HL-60 (cell line): ENCODE results near the gene B4GALT1.

Source experiments
- CTCF ChIP-seq: IDR thresholded peaks from one replicate; pipeline ENCODE4 v1.5.1; 2011; ENCODE audit warnings: low read length, control low read depth, inconsistent platforms; ENCODE audit not compliant: insufficient read depth
- GABPA ChIP-seq: IDR thresholded peaks from 2 replicates; pipeline ENCODE4 v1.6.1; 2012; ENCODE audit warnings: low read depth
- POLR2AphosphoS5 ChIP-seq: IDR thresholded peaks from 2 replicates; pipeline ENCODE4 v1.6.1; 2012; ENCODE audit warnings: low read depth
- REST ChIP-seq: IDR thresholded peaks from 2 replicates; pipeline ENCODE4 v1.6.1; 2012; ENCODE audit warnings: low read depth; ENCODE audit not compliant: insufficient replicate concordance
- SPI1 ChIP-seq: IDR thresholded peaks from 2 replicates; pipeline ENCODE4 v1.6.1; 2012; ENCODE audit warnings: low read depth, mild to moderate bottlenecking, borderline replicate concordance

GRCh38 chr9:33109850-33110595 lies 57.1 kb downstream of the B4GALT1 start:
- no peak for TF ChIP-seq CTCF
- TF ChIP-seq POLR2AphosphoS5 = no peak
- no peak for TF ChIP-seq GABPA
- no peak for TF ChIP-seq REST
- no peak for TF ChIP-seq SPI1
